ENCODE results near the gene GLS. TPM values are rescaled to one million over a fixed set of nuclear protein-coding genes. Genes with fewer than 3 reads are reported as not detected.
"Not testable (repeated sequence)": the region's sequence is repeated elsewhere in the genome, so short reads cannot be mapped to it uniquely, and the experiment has no call there.

GLS gene
- total RNA-seq, 1 donor from 2014 or later, result 252 TPM

GRCh38 chr2:190929919-190930318, 49.3 kb downstream of the GLS start:
- no peak for DNase-seq (ENCODE audit: low read depth)

- DNase-seq (ENCODE audit: low read depth), result no peak
These were observed 49.8 kb downstream of the GLS start for GRCh38 chr2:190930411-190930810.

- DNase-seq (ENCODE audit: low read depth), result no peak
These were observed 51.9 kb downstream of the GLS start for GRCh38 chr2:190932514-190932913.

GRCh38 chr2:190933361-190933760, 52.7 kb downstream of the GLS start:
- DNase-seq (ENCODE audit: low read depth), result no peak

- no peak for DNase-seq (ENCODE audit: low read depth)
These were observed 54.4 kb downstream of the GLS start for GRCh38 chr2:190935054-190935453.

GRCh38 chr2:190938771-190939335, 58.2 kb downstream of the GLS start:
- DNase-seq (ENCODE audit: low read depth), result peak; percentile 18

GRCh38 chr2:190940454-190940853, 59.8 kb downstream of the GLS start:
- DNase-seq (ENCODE audit: low read depth), result peak; percentile 35

- DNase-seq (ENCODE audit: low read depth), result no peak
These were observed 61.0 kb downstream of the GLS start for GRCh38 chr2:190941571-190941970.

GRCh38 chr2:190942697-190943096, 62.1 kb downstream of the GLS start:
- DNase-seq (ENCODE audit: low read depth), result no peak

- DNase-seq (ENCODE audit: low read depth), result no peak
These were observed 63.1 kb downstream of the GLS start for GRCh38 chr2:190943706-190944105.

- DNase-seq (ENCODE audit: low read depth), result peak; percentile 43
These were observed 66.5 kb downstream of the GLS start for GRCh38 chr2:190947141-190947540.

- DNase-seq (ENCODE audit: low read depth), result peak; percentile 69
These were observed 67.2 kb downstream of the GLS start for GRCh38 chr2:190947711-190948251.

GRCh38 chr2:190948671-190949070, 68.0 kb downstream of the GLS start:
- peak; percentile 80 for DNase-seq (ENCODE audit: low read depth)

- DNase-seq (ENCODE audit: low read depth), result no peak
These were observed 70.0 kb downstream of the GLS start for GRCh38 chr2:190950566-190950991.

- DNase-seq (ENCODE audit: low read depth), result no peak
These were observed 72.6 kb downstream of the GLS start for GRCh38 chr2:190953257-190953656.

GRCh38 chr2:190959911-190960788, 79.5 kb downstream of the GLS start:
- DNase-seq (ENCODE audit: low read depth), result no peak

GRCh38 chr2:190961117-190961516, 80.5 kb downstream of the GLS start:
- DNase-seq (ENCODE audit: low read depth), result not testable (repeated sequence)

- peak; percentile 60 for DNase-seq (ENCODE audit: low read depth)
These were observed 81.4 kb downstream of the GLS start for GRCh38 chr2:190961918-190962487.

GRCh38 chr2:190963088-190963487, 82.5 kb downstream of the GLS start:
- no peak for DNase-seq (ENCODE audit: low read depth)

- no peak for DNase-seq (ENCODE audit: low read depth)
These were observed 83.7 kb downstream of the GLS start for GRCh38 chr2:190964170-190964795.

GRCh38 chr2:190965580-190966222, 85.1 kb downstream of the GLS start:
- no peak for DNase-seq (ENCODE audit: low read depth)

Data from myocyte (in vitro differentiated cells).